Activated T-helper 1 cell treated with anti-CD3 and anti-CD28 coated beads, Interleukin-12 subunit alpha, Interleukin-12 subunit beta, Interleukin-2, Interleukin-4 antibody, amounts not matched to agents 30 ng/mL and 10 ng/mL and 1 ng/mL, durations not matched to agents 14 hours and 24 hours and 36 hours (primary cell): ENCODE results near the gene IL15RA. TPM values are rescaled to one million over a fixed set of nuclear protein-coding genes. Genes with fewer than 3 reads are reported as not detected.
A peak's percentile ranks its signal among the peaks of the same experiment; 100 is the strongest.
"Not testable (repeated sequence)": the region's sequence is repeated elsewhere in the genome, so short reads cannot be mapped to it uniquely, and the experiment has no call there.

Experiments used
- DNase-seq: peaks from one replicate; pipeline ENCODE4 v3.0.0; 2021; ENCODE audit warnings: low spot score
- H3K27ac Mint-ChIP-seq: one replicate; pipeline ENCODE4 v1.8.0; 2021; ENCODE audit warnings: mild to moderate bottlenecking, mixed read lengths
- H3K27me3 Mint-ChIP-seq: one replicate; pipeline ENCODE4 v1.8.0; 2022; ENCODE audit warnings: mild to moderate bottlenecking, moderate library complexity, mixed read lengths; ENCODE audit not compliant: insufficient read depth
- H3K36me3 Mint-ChIP-seq: one replicate; pipeline ENCODE4 v1.8.0; 2021; ENCODE audit warnings: low read depth, mixed read lengths
- H3K4me1 Mint-ChIP-seq: one replicate; pipeline ENCODE4 v1.8.0; 2021; ENCODE audit warnings: low read depth, mixed read lengths
- H3K4me3 Mint-ChIP-seq: one replicate; pipeline ENCODE4 v1.8.0; 2021; ENCODE audit warnings: mild to moderate bottlenecking, moderate library complexity, mixed read lengths
- H3K9me3 Mint-ChIP-seq: one replicate; pipeline ENCODE4 v1.8.0; 2021; ENCODE audit warnings: mixed read lengths
- intact Hi-C: fragments of 100-400 bp; cut with micrococcal nuclease; formaldehyde crosslinking; loops from one replicate; pipeline ENCODE4 v1.15.1; 2024
- total RNA-seq: library from RNA; stranded (reverse); gene quantifications from 2 replicates; pipeline ENCODE4 v1.2.3, GENCODE V29; 2022

Gene IL15RA
- total RNA-seq, 1 donor from 2014 or later, result 23.4 TPM

- DNase-seq, result no peak
- no peak overlapping the region for H3K27ac Mint-ChIP-seq
- no peaks in the 10 kb centered on the region for H3K9me3 Mint-ChIP-seq
- H3K4me3 Mint-ChIP-seq, result no peak overlapping the region
- no peaks in the 10 kb centered on the region for H3K27me3 Mint-ChIP-seq
- intact Hi-C loops, result no loop called here
- H3K36me3 Mint-ChIP-seq, result peaks cover 15% of the 10 kb centered on the region
- no peaks in the 10 kb centered on the region for H3K4me1 Mint-ChIP-seq
Observed at GRCh38 chr10:5952731-5953385, 24.5 kb downstream of the IL15RA start.

DNA sequence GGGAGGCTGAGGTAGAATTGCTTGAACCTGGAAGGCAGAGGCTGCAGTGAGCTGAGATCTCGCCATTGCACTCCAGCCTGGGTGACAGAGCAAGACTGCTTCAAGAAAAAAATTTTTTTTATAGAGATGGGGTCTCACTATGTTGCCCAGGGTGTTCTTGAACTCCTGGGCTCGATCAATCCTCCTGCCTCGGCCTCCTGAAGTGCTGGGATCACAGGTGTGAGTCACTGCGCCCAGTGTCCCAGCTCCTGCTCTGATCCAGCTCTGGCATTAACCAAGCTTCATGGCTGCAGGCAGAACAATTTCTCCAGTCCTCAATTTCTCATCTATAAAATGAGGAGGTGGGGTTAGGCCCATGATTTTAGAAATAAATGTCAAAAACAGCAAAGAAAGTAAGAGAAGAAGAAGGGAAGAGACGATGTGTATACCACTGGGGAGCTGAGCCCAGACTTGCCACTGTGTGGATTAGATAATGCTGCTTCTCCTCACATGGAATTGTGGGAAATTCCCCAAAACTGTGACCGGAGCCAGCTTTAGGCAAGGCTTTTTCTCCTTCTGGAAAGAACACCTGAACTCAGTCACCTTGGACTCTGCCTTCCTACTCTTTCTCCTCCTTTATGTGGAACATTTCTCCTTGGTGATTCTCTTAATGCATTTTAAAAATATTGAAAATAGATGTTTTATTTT is 25.5 kb downstream of the IL15RA start:
- H3K9me3 Mint-ChIP-seq, result no peaks in the 10 kb centered on the region
- peaks cover 15% of the 10 kb centered on the region for H3K36me3 Mint-ChIP-seq
- no peaks in the 10 kb centered on the region for H3K27me3 Mint-ChIP-seq
- H3K27ac Mint-ChIP-seq, result no peak overlapping the region
- no peak overlapping the region for H3K4me3 Mint-ChIP-seq
- no peak for DNase-seq
- no peaks in the 10 kb centered on the region for H3K4me1 Mint-ChIP-seq
- intact Hi-C loops, result no loop called here

DNA sequence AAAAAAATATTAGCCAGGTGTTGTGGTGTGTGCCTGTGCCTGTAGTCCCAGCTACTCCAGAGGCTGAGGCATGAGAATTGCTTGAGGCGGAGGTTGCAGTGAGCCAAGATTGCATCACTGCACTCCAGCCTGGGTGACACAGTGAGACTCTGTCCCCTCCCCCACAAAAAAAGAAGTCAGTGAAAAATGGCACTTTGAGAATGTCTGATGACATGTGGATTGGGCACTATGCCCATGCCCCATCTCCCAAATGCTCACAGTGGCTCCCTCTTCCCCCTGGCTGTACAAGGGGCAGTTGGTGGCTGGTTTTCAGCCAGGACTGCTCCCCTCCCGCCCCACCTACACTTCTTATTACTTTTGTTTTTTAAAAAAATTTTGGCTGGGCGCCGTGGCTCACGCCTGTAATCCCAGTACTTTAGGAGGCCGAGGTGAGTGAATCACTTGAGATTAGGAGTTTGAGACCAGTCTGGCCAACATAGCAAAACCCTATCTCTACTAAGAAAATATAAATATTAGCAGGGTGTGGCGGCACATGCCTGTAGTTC is 26.1 kb downstream of the IL15RA start:
- Mint-ChIP-seq H3K27ac (no peak overlapping the region), H3K36me3 (peaks cover 15% of the 10 kb centered on the region), H3K9me3 (no peaks in the 10 kb centered on the region)

GRCh38 chr10:5949009-5949759 is 28.2 kb downstream of the IL15RA start:
- Mint-ChIP-seq H3K9me3 (no peaks in the 10 kb centered on the region), H3K27ac (no peak overlapping the region), H3K4me1 (peaks cover 13% of the 10 kb centered on the region), H3K4me3 (no peak overlapping the region), H3K36me3 (peaks cover 14% of the 10 kb centered on the region), H3K27me3 (no peaks in the 10 kb centered on the region)
- no peak for DNase-seq
- intact Hi-C loops, result no loop called here

More for the DNA sequence above, 26.1 kb downstream of the IL15RA start:
- Mint-ChIP-seq H3K4me3 (no peak overlapping the region), H3K27me3 (no peaks in the 10 kb centered on the region), H3K4me1 (peaks cover under 1% of the 10 kb centered on the region)
- intact Hi-C loops, result no loop called here
- no peak for DNase-seq

DNA sequence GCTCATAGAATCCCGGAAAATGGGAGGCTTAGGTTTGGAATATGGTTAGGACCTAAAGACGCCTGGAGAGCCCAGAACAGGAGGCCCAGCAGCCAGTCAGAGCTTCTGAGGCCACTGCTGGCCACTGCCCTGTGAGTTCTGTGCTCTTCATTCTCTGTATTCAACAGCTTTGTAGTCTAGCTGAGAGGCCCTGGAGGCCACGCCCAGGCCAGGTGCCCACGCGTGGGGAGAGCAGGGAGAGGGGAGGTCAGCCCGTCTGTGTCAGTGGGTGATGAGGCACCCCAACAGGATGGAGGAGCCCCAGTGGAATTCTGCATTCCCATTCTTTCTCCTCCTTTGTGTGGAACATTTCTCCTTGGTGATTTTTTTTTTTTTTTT is 29.1 kb downstream of the IL15RA start:
- H3K4me3 Mint-ChIP-seq, result no peak overlapping the region
- DNase-seq, result no peak
- peaks cover 13% of the 10 kb centered on the region for H3K4me1 Mint-ChIP-seq
- H3K36me3 Mint-ChIP-seq, result peaks cover 8% of the 10 kb centered on the region
- no peaks in the 10 kb centered on the region for H3K9me3 Mint-ChIP-seq
- intact Hi-C loops, result no loop called here
- no peak overlapping the region for H3K27ac Mint-ChIP-seq
- H3K27me3 Mint-ChIP-seq, result no peaks in the 10 kb centered on the region

DNA sequence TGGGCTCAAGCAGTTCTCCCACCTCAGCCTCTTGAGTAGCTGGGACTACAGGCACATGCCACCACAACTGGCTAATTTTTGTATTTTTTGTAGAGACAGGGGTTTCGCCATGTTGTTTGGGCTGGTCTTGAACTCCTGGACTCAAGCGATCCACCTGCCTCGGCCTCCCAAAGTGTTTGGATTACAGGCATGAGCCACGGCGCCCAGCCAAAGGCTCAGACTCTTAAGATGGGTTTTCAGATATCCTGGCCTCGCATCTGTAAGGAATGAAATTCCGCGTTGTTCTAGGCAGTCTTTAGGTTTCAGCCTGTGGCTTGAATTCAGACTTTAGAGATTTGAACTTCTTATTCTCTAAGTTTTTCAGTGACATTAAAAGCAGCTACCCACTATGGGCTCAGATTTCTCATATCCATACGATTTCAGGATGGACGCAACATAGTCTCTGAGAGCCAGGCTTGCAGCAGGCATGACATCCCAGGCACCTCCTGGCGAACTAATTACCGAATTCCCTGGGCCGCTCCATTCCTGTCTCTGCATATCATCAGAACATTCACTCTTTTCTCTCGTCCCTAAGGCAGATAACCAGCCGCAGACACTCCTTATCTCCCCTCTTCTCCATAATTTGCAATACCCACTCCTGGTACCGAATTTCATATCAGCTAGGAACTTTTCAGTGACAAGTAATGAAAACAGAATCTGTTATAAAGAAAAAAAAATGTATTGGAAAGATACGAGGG is 29.7 kb downstream of the IL15RA start:
- intact Hi-C loops, result no loop called here
- no peak overlapping the region for H3K27ac Mint-ChIP-seq

DNA sequence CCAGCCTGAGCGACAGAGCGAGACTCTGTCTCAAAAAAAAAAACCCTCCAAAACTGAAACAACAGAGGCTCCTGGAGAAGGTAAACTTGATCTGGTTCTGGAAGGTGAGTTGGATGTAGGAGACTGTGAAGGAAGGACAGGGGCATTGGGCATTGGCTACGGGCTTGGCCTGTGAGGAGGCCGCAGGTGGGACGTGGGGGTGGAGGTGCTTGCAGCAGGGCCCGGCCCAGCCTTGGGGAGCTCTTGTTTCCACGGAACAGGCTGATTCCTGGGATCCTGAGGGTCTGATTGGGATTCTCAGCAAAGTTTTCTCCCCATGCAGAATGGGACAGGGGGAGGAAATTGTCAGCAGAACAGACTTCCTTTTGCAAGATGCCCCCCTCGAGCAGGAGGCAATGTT is 30.6 kb downstream of the IL15RA start:
- H3K4me1 Mint-ChIP-seq, result peaks cover 13% of the 10 kb centered on the region
- H3K9me3 Mint-ChIP-seq, result no peaks in the 10 kb centered on the region
- H3K4me3 Mint-ChIP-seq, result no peak overlapping the region
- H3K36me3 Mint-ChIP-seq, result peaks cover 3% of the 10 kb centered on the region
- no peak for DNase-seq
- intact Hi-C loops, result no loop called here
- H3K27ac Mint-ChIP-seq, result no peak overlapping the region
- no peaks in the 10 kb centered on the region for H3K27me3 Mint-ChIP-seq

More for the DNA sequence above, 29.7 kb downstream of the IL15RA start:
- Mint-ChIP-seq H3K9me3 (no peaks in the 10 kb centered on the region), H3K27me3 (no peaks in the 10 kb centered on the region), H3K4me1 (peaks cover 13% of the 10 kb centered on the region), H3K36me3 (peaks cover 5% of the 10 kb centered on the region), H3K4me3 (no peak overlapping the region)
- no peak for DNase-seq

DNA sequence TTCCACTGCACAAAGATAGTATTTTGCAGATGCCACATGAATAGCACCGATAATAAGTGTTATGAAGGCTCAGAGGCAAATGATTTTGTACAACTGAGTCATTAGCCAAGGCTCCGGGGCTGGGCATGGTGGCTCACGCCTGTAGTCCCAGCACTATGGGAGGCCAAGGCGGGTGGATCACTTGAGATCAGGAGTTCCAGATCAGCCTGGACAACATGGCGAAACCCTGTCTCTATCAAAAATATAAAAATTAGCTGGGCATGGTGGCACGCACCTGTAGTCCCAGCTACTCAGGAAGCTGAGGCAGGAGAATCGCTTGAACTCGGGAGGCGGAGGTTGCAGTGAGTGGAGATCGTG is 30.9 kb downstream of the IL15RA start:
- intact Hi-C loops, H3K36me3 Mint-ChIP-seq, H3K27ac Mint-ChIP-seq, DNase-seq, H3K27me3 Mint-ChIP-seq, H3K9me3 Mint-ChIP-seq, H3K4me3 Mint-ChIP-seq: not testable (repeated sequence)
- peaks cover 13% of the 10 kb centered on the region for H3K4me1 Mint-ChIP-seq

DNA sequence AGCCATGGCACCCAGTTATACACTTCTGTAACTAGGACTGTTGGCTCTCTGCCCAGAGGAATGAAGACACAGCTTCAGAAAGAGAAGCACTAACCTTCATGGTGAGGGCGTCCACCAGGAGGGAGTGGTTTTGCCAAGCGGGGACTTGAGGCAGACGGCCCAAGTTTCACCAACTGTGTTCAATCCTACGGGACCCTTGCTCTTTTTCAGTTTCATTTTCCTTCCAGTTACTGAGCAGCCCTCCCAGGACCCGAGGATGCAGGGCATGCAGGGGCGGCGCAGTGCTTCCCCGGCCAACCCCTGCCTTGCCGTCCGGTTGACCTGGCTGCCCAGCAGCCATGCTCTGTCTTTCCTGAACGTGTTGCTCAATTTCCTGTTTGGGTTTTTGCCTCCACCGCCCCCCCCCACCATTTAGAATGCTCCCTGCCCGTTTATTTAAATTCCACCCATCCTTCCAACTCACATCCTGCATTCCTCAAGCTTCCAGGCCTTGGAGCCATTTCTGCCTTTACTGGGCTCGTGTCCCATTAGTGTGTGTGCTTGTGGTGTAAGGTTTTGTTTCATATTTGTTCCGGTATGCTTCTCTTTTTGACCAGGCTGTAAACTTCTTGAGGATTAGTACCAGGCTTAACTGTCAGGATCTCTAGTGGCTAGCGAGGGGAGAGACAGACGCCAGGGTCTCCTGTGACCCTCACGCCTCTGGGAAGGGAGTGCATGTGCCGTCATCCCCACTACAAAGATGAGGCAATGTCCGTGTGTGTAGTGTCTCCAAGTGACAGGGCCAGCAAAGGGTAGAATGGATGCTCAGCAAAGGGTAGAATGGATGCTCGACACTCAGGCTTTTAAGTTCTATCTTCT is 31.6 kb downstream of the IL15RA start:
- Mint-ChIP-seq H3K27me3 (no peaks in the 10 kb centered on the region), H3K27ac (peak overlapping the region; percentile 40), H3K9me3 (no peaks in the 10 kb centered on the region), H3K4me3 (peak overlapping the region; percentile 57), H3K4me1 (peaks cover 13% of the 10 kb centered on the region), H3K36me3 (peaks cover 1% of the 10 kb centered on the region)
- intact Hi-C loops, result no loop called here
- DNase-seq, result no peak

DNA sequence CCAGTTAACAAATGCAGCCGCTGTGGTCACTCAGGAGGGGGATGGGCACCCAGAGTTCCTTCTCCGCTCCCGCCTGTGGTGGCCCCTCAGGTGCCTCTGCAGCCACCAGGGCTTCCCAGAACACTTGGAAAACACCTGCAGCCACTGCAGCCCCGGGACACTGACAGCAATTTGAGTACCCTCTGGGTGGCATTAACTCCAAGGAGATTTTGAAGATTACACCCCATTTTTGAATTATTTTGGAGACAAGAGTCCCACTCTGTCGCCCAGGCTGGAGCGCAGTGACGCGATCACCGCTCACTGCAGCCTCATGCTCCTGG is 32.2 kb downstream of the IL15RA start:
- no peak overlapping the region for H3K27ac Mint-ChIP-seq
- intact Hi-C loops, result no loop called here
- no peak overlapping the region for H3K4me3 Mint-ChIP-seq
- no peaks in the 10 kb centered on the region for H3K9me3 Mint-ChIP-seq
- H3K4me1 Mint-ChIP-seq, result peaks cover 13% of the 10 kb centered on the region
- H3K36me3 Mint-ChIP-seq, result peaks cover 1% of the 10 kb centered on the region
- no peaks in the 10 kb centered on the region for H3K27me3 Mint-ChIP-seq
- no peak for DNase-seq

GRCh38 chr10:5944389-5945189 is 32.8 kb downstream of the IL15RA start:
- no peak for DNase-seq
- no peak overlapping the region for H3K27ac Mint-ChIP-seq

More at GRCh38 chr10:5944389-5945189, 32.8 kb downstream of the IL15RA start:
- intact Hi-C loops, result no loop called here
- Mint-ChIP-seq H3K36me3 (peaks cover 1% of the 10 kb centered on the region), H3K4me1 (peaks cover 13% of the 10 kb centered on the region), H3K27me3 (no peaks in the 10 kb centered on the region), H3K4me3 (no peak overlapping the region), H3K9me3 (no peaks in the 10 kb centered on the region)
